H9 (cell line): ENCODE data around the gene NAGK. TPM values are rescaled to one million over a fixed set of nuclear protein-coding genes. Genes with fewer than 3 reads are reported as not detected.

Experiments used
- DNase-seq: peaks from one replicate; pipeline ENCODE4 v3.0.0-alpha.2; 2017
- H2AFZ ChIP-seq: one replicate; pipeline ENCODE4 v1.6.1; 2013; ENCODE audit warnings: mild to moderate bottlenecking, low read length, control low read depth, moderate library complexity
- H2AK5ac ChIP-seq: 2 replicates; pipeline ENCODE4 v1.6.1; 2013; ENCODE audit warnings: low read length, control low read depth, mixed read lengths; ENCODE audit not compliant: insufficient read length
- H2BK120ac ChIP-seq: one replicate; pipeline ENCODE4 v1.6.1; 2013; ENCODE audit warnings: low read depth, mild to moderate bottlenecking, low read length, control low read depth, inconsistent platforms; ENCODE audit not compliant: poor library complexity, severe bottlenecking
- H2BK12ac ChIP-seq: 2 replicates; pipeline ENCODE4 v1.6.1; 2013; ENCODE audit warnings: low read length, control low read depth, mixed read lengths, low read depth; ENCODE audit not compliant: insufficient read length
- H2BK15ac ChIP-seq: 2 replicates; pipeline ENCODE4 v1.6.1; 2013; ENCODE audit warnings: low read depth, low read length, control low read depth
- H2BK20ac ChIP-seq: one replicate; pipeline ENCODE4 v1.6.1; 2013; ENCODE audit warnings: low read depth, mild to moderate bottlenecking, low read length, control low read depth, inconsistent platforms; ENCODE audit not compliant: poor library complexity, severe bottlenecking
- H2BK5ac ChIP-seq: 2 replicates; pipeline ENCODE4 v1.6.1; 2013; ENCODE audit warnings: low read length, control low read depth, mixed read lengths; ENCODE audit not compliant: insufficient read length
- H3K14ac ChIP-seq: 2 replicates; pipeline ENCODE4 v1.6.1; 2013; ENCODE audit warnings: low read length, control low read depth; ENCODE audit not compliant: insufficient read depth
- H3K18ac ChIP-seq: 2 replicates; pipeline ENCODE4 v1.6.1; 2013; ENCODE audit warnings: low read depth, mild to moderate bottlenecking, mixed read lengths, low read length, control low read depth; ENCODE audit not compliant: insufficient read length
- H3K23ac ChIP-seq: 2 replicates; pipeline ENCODE4 v1.6.1; 2013; ENCODE audit warnings: low read length, control low read depth, mixed read lengths, low read depth; ENCODE audit not compliant: insufficient read length
- H3K23me2 ChIP-seq: 2 replicates; pipeline ENCODE4 v1.6.1; 2013; ENCODE audit warnings: low read depth, mild to moderate bottlenecking, mixed read lengths, low read length, control low read depth; ENCODE audit not compliant: insufficient read length, poor library complexity, severe bottlenecking
- H3K27ac ChIP-seq: 2 replicates; pipeline ENCODE4 v1.5.1; 2013; ENCODE audit warnings: low read length, control low read depth, mixed read lengths, low read depth; ENCODE audit not compliant: insufficient read length
- H3K27me3 ChIP-seq: 2 replicates; pipeline ENCODE4 v1.6.1; 2013; ENCODE audit warnings: low read length, control low read depth, inconsistent platforms; ENCODE audit not compliant: insufficient read depth
- H3K4ac ChIP-seq: 2 replicates; pipeline ENCODE4 v1.6.1; 2013; ENCODE audit warnings: low read depth, mild to moderate bottlenecking, control low read depth, inconsistent platforms, low read length, moderate library complexity
- H3K4me1 ChIP-seq: 2 replicates; pipeline ENCODE4 v1.6.1; 2013; ENCODE audit warnings: low read length, control low read depth, inconsistent platforms; ENCODE audit not compliant: insufficient read depth
- H3K4me2 ChIP-seq: 2 replicates; pipeline ENCODE4 v1.6.1; 2013; ENCODE audit warnings: low read length, control low read depth, mixed read lengths; ENCODE audit not compliant: insufficient read length, insufficient read depth
- H3K56ac ChIP-seq: 2 replicates; pipeline ENCODE4 v1.6.1; 2013; ENCODE audit warnings: low read depth, mild to moderate bottlenecking, mixed read lengths, low read length, control low read depth; ENCODE audit not compliant: insufficient read length
- H3K79me1 ChIP-seq: 2 replicates; pipeline ENCODE4 v1.6.1; 2013; ENCODE audit warnings: low read depth, mild to moderate bottlenecking, moderate library complexity, low read length, control low read depth, inconsistent platforms; ENCODE audit not compliant: insufficient read depth, poor library complexity, severe bottlenecking
- H3K79me2 ChIP-seq: 2 replicates; pipeline ENCODE4 v1.6.1; 2013; ENCODE audit warnings: low read length, control low read depth, inconsistent platforms; ENCODE audit not compliant: insufficient read depth
- H3K9ac ChIP-seq: 2 replicates; pipeline ENCODE4 v1.6.1; 2013; ENCODE audit warnings: low read length, control low read depth, mixed read lengths; ENCODE audit not compliant: insufficient read length; ENCODE audit errors: extremely low read depth
- H3K9me3 ChIP-seq: one replicate; pipeline ENCODE4 v1.6.1; 2013; ENCODE audit warnings: low read depth, low read length, inconsistent platforms; ENCODE audit not compliant: control insufficient read depth
- H3T11ph ChIP-seq: one replicate; pipeline ENCODE4 v1.6.1; 2013; ENCODE audit warnings: mild to moderate bottlenecking, low read length, control low read depth, inconsistent platforms
- H4K20me1 ChIP-seq: one replicate; pipeline ENCODE4 v1.6.1; 2013; ENCODE audit not compliant: control insufficient read depth, insufficient read length, insufficient read depth
- H4K5ac ChIP-seq: 2 replicates; pipeline ENCODE4 v1.6.1; 2013; ENCODE audit warnings: low read depth, mild to moderate bottlenecking, mixed read lengths, low read length, control low read depth; ENCODE audit not compliant: insufficient read length
- H4K8ac ChIP-seq: replicated peaks from 2 replicates; pipeline ENCODE4 v1.6.1; 2013; ENCODE audit warnings: low read length, control low read depth, mixed read lengths, low read depth; ENCODE audit not compliant: insufficient read length
- H4K91ac ChIP-seq: 2 replicates; pipeline ENCODE4 v1.6.1; 2013; ENCODE audit warnings: low read depth, mild to moderate bottlenecking, moderate library complexity, mixed read lengths, low read length, control low read depth; ENCODE audit not compliant: insufficient read length
- H3K27ac Mint-ChIP-seq, 3 experiments: 2 replicates in 2 of 3; 3 replicates in 1 of 3; pipeline ENCODE4 v1.8.0; 2020 to 2021; ENCODE audit warnings: mixed read lengths in 3 of 3, mild to moderate bottlenecking in 1 of 3, moderate library complexity in 1 of 3
- H3K27me3 Mint-ChIP-seq: 2 replicates; pipeline ENCODE4 v1.8.0; 2021; ENCODE audit warnings: low read depth, mild to moderate bottlenecking, moderate library complexity, mixed read lengths
- H3K36me3 Mint-ChIP-seq, 3 experiments: 2 replicates in 2 of 3; 3 replicates in 1 of 3; pipeline ENCODE4 v1.8.0; 2020 to 2021; ENCODE audit warnings: low read depth in 3 of 3, mixed read lengths in 3 of 3; ENCODE audit not compliant: insufficient read depth in 1 of 3
- H3K4me1 Mint-ChIP-seq, 2 experiments: 2 replicates each; pipeline ENCODE4 v1.8.0; 2020; ENCODE audit warnings: mixed read lengths in 2 of 2
- H3K4me3 Mint-ChIP-seq, 2 experiments: 2 replicates in 1 of 2; 3 replicates in 1 of 2; pipeline ENCODE4 v1.8.0; 2020 to 2021; ENCODE audit warnings: mild to moderate bottlenecking in 2 of 2, mixed read lengths in 2 of 2, moderate library complexity in 1 of 2
- H3K9me3 Mint-ChIP-seq, 2 experiments: 2 replicates in 1 of 2; 3 replicates in 1 of 2; pipeline ENCODE4 v1.8.0; 2020; ENCODE audit warnings: mild to moderate bottlenecking in 2 of 2, mixed read lengths in 2 of 2, moderate library complexity in 1 of 2
- WGBS: extraction: QIAGEN DNeasy Blood & Tissue Kit; methylation state at CpG from one replicate; pipeline ENCODE4 v1.1.7; 2013; ENCODE audit warnings: missing lambda C conversion rate, low lambda C conversion rate, mixed read lengths; ENCODE audit not compliant: insufficient read length; ENCODE audit errors: extremely low coverage; 5-methylcytosine and 5-hydroxymethylcytosine counted together
- total RNA-seq: library from RNA; stranded (reverse); gene quantifications from 2 replicates; pipeline ENCODE4 v1.2.1, GENCODE V29; 2021
- TF ChIP-seq, protein P1 (sequence below): fragments of 200-600 bp; sonication (generic); conservative IDR thresholded peaks from 3 replicates; pipeline ENCODE4 v1.8.0; 2021; ENCODE audit warnings: antibody characterized with exemption, mild to moderate bottlenecking

The NAGK gene
- total RNA-seq, 1 experiment from 2014 or later, result 74.4 TPM

DNA sequence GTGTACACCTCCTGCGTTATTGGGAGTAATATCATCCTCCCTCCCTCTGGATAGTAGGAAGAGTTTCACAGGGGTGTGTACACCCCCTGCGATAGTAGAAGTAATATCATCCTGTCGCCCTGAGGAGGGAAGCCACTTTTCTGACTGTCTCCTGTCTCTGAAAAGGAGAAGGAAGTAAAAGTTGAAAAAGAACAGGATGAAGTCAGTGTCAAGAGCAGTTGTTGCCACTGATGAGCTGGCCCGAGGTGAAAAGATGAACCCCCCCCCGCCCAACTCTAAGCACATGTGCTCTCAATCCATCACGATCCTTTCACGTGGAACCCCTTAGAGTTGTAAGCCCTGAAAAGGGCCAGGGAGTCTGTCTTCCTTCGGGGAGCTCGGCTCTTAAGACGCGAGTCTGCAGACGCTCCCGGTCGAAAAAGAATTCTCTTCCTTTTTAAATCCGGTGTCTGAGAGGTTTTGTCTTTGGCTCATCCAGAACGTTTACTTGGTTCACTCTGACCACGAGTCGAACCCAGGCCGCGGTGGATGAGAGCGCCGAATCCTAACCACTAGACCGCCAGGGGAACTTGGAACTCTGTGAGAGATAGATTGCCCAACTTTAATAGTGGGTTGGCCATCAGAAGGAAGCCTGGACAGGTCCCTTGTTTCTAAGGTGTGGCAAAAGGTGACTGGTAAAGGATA is 22.4 kb upstream of the NAGK start:
- Histone ChIP-seq H3K79me2 (no peaks in the 10 kb centered on the region), H3K27ac (no peak overlapping the region), H2AK5ac (no peak overlapping the region), H3K23ac (no peak overlapping the region), H4K8ac (no peak overlapping the region), H2BK120ac (no peak overlapping the region), H2BK20ac (no peak overlapping the region), H4K91ac (no peak overlapping the region), H3K9me3 (no peaks in the 10 kb centered on the region), H3K23me2 (no peaks in the 10 kb centered on the region), H3K18ac (no peak overlapping the region), H3K56ac (no peak overlapping the region), H3K4me1 (no peaks in the 10 kb centered on the region), H4K5ac (no peak overlapping the region), H3K4me2 (no peak overlapping the region), H3K9ac (no peak overlapping the region), H3K14ac (no peak overlapping the region), H4K20me1 (no peaks in the 10 kb centered on the region), H3K27me3 (no peaks in the 10 kb centered on the region), H2BK5ac (no peak overlapping the region), H3K79me1 (no peaks in the 10 kb centered on the region), H2AFZ (no peak overlapping the region), H2BK12ac (no peak overlapping the region), H2BK15ac (no peak overlapping the region), H3T11ph (no peak overlapping the region), H3K4ac (no peak overlapping the region)
- no peak for DNase-seq
- H3K4me1 Mint-ChIP-seq, result no peaks in the 10 kb centered on the region
- WGBS, result no CpG with 5 or more reads among the region's 23 CpGs
- H3K9me3 Mint-ChIP-seq, result no peaks in the 10 kb centered on the region
- H3K36me3 Mint-ChIP-seq, result no peaks in the 10 kb centered on the region
- no peak overlapping the region for H3K4me3 Mint-ChIP-seq
- no peak overlapping the region for H3K27ac Mint-ChIP-seq
- TF ChIP-seq, protein P1, sequence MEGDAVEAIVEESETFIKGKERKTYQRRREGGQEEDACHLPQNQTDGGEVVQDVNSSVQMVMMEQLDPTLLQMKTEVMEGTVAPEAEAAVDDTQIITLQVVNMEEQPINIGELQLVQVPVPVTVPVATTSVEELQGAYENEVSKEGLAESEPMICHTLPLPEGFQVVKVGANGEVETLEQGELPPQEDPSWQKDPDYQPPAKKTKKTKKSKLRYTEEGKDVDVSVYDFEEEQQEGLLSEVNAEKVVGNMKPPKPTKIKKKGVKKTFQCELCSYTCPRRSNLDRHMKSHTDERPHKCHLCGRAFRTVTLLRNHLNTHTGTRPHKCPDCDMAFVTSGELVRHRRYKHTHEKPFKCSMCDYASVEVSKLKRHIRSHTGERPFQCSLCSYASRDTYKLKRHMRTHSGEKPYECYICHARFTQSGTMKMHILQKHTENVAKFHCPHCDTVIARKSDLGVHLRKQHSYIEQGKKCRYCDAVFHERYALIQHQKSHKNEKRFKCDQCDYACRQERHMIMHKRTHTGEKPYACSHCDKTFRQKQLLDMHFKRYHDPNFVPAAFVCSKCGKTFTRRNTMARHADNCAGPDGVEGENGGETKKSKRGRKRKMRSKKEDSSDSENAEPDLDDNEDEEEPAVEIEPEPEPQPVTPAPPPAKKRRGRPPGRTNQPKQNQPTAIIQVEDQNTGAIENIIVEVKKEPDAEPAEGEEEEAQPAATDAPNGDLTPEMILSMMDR, result no peak
- peaks cover 17% of the 10 kb centered on the region for H3K27me3 Mint-ChIP-seq
